HepG2 (cell line): ENCODE data around the gene SLC13A2. TPM values are rescaled to one million over a fixed set of nuclear protein-coding genes. Genes with fewer than 3 reads are reported as not detected.

Experiments
- ATAC-seq: fragments of 200-7000 bp; cut with Tn5 transposase; 3 replicates; pipeline ENCODE4 v1.9.1; 2020; ENCODE audit warnings: mild to moderate bottlenecking, moderate library complexity
- BruUV-seq: library from RNA; stranded (reverse); fragments of 400-500 nt; replicated peaks from 2 replicates; lab custom pipeline; 2021; lab: Mats Ljungman, UMichigan
- CTCF ChIA-PET: fragments of 300-600 bp; formaldehyde crosslinking; extraction: SDS; loops from one replicate; lab custom pipeline; 2021; ENCODE audit warnings: low total read pairs, inconsistent platforms, low intra/inter-chr PET ratio; lab: Yijun Ruan, JAX
- POLR2A ChIA-PET: fragments of 350-600 bp; sonication (Branson Sonifier 250); formaldehyde crosslinking; loops from one replicate; lab custom pipeline; 2020; ENCODE audit warnings: antibody characterized with exemption, inconsistent platforms; lab: Yijun Ruan, JAX
- DNase-seq: peaks from one replicate; pipeline ENCODE4 v3.0.0-alpha.2; 2015; ENCODE audit warnings: low spot score
- FAIRE-seq: peaks from 3 replicates; lab custom pipeline; 2011; peaks lifted over from hg19 to GRCh38; lab: Jason Lieb, UNC
- H2AFZ ChIP-seq: one replicate; pipeline ENCODE4 v1.6.1; 2011; ENCODE audit warnings: low read length, inconsistent platforms
- H3K27ac ChIP-seq: fragments of 300-600 bp; 3 replicates; pipeline ENCODE4 v1.8.0; 2011; ENCODE audit warnings: mixed run types, mild to moderate bottlenecking, mixed read lengths, low read length, inconsistent platforms; ENCODE audit not compliant: insufficient read depth; ENCODE audit errors: extremely low read length
- H3K27me3 ChIP-seq, 2 experiments: fragments of 200-600 bp in 1 of 2; 2 replicates in 1 of 2; 3 replicates in 1 of 2; pipeline versions ENCODE4 v1.6.0 to v1.8.0; 2011; ENCODE audit warnings: low read length in 2 of 2, mild to moderate bottlenecking in 2 of 2, moderate library complexity in 2 of 2, inconsistent platforms in 1 of 2; ENCODE audit not compliant: insufficient read depth in 2 of 2, control insufficient read depth in 1 of 2
- H3K36me3 ChIP-seq, 2 experiments: fragments of 200-600 bp in 1 of 2; replicated peaks in 1 of 2; 2 replicates in 1 of 2; 3 replicates in 1 of 2; pipeline versions ENCODE4 v1.5.1 to v1.8.0; 2011; ENCODE audit warnings: low read length in 2 of 2, inconsistent platforms in 1 of 2; ENCODE audit not compliant: insufficient read depth in 2 of 2, control insufficient read depth in 1 of 2
- H3K4me1 ChIP-seq: 2 replicates; pipeline ENCODE4 v1.5.1; 2012; ENCODE audit warnings: low read length, inconsistent platforms; ENCODE audit not compliant: insufficient read depth
- H3K4me2 ChIP-seq: 2 replicates; pipeline ENCODE4 v1.6.0; 2011; ENCODE audit warnings: low read depth, low read length, inconsistent platforms
- H3K4me3 ChIP-seq, 3 experiments: fragments of 200-600 bp in 1 of 3; sonication (generic), shearing (Covaris generic) in 1 of 3; replicated peaks in 1 of 3; 2 replicates each; pipeline ENCODE4 v1.5.1; 2011 to 2016; ENCODE audit warnings: low read length in 3 of 3, inconsistent platforms in 2 of 3, low read depth in 2 of 3, mild to moderate bottlenecking in 2 of 3, control low read depth in 1 of 3, mixed read lengths in 1 of 3; ENCODE audit not compliant: insufficient read depth in 1 of 3
- H3K79me2 ChIP-seq: one replicate; pipeline ENCODE4 v1.6.1; 2011; ENCODE audit warnings: low read length, inconsistent platforms; ENCODE audit not compliant: insufficient read depth
- H3K9ac ChIP-seq: 2 replicates; pipeline ENCODE4 v1.6.0; 2011; ENCODE audit warnings: mild to moderate bottlenecking, low read depth, low read length, inconsistent platforms; ENCODE audit not compliant: insufficient read depth
- H3K9me3 ChIP-seq: 2 replicates; pipeline ENCODE4 v1.5.1; 2012; ENCODE audit warnings: mild to moderate bottlenecking, low read length
- H4K20me1 ChIP-seq: 2 replicates; pipeline ENCODE4 v1.6.0; 2011; ENCODE audit warnings: inconsistent platforms, mild to moderate bottlenecking, low read length, moderate library complexity; ENCODE audit not compliant: insufficient read depth
- BCL3 ChIP-seq: sonication (generic); formaldehyde crosslinking; IDR thresholded peaks from 2 replicates; pipeline ENCODE4 v1.5.1; 2020; ENCODE audit warnings: mild to moderate bottlenecking, missing genetic modification reagents, moderate library complexity
- ETV5 ChIP-seq: IDR thresholded peaks from 2 replicates; pipeline ENCODE4 v1.6.1; 2018; ENCODE audit warnings: missing biosample characterization, missing genetic modification reagents, inconsistent platforms, borderline replicate concordance
- JUNB ChIP-seq: sonication (generic); formaldehyde crosslinking; IDR thresholded peaks from 2 replicates; pipeline ENCODE4 v1.8.0; 2022; ENCODE audit warnings: missing genetic modification reagents, mild to moderate bottlenecking, borderline replicate concordance
- MAFK ChIP-seq, 2 experiments: IDR thresholded peaks in 1 of 2; conservative IDR thresholded peaks in 1 of 2; 2 replicates each; pipeline ENCODE4 v1.6.1; 2011; ENCODE audit warnings: improper control_type of control experiment in 2 of 2, low read length in 2 of 2
- MED1 ChIP-seq: sonication (generic); formaldehyde crosslinking; IDR thresholded peaks from 2 replicates; pipeline ENCODE4 v1.4.0; 2020; ENCODE audit warnings: missing genetic modification reagents
- MTA3 ChIP-seq: sonication (generic); formaldehyde crosslinking; IDR thresholded peaks from 2 replicates; pipeline ENCODE4 v1.4.0; 2020; ENCODE audit warnings: missing genetic modification reagents
- NFE2L2 ChIP-seq: fragments of 150-350 bp; IDR thresholded peaks from 2 replicates; pipeline ENCODE4 v1.6.1; 2014; ENCODE audit warnings: low read length
- PAX8 ChIP-seq: sonication (generic); formaldehyde crosslinking; IDR thresholded peaks from 2 replicates; pipeline ENCODE4 v1.8.0; 2022; ENCODE audit warnings: mild to moderate bottlenecking, missing genetic modification reagents, borderline replicate concordance
- RARG ChIP-seq: sonication (generic); formaldehyde crosslinking; IDR thresholded peaks from 2 replicates; pipeline ENCODE4 v1.4.0; 2020; ENCODE audit warnings: low read depth, mild to moderate bottlenecking, missing genetic modification reagents
- SRSF9 ChIP-seq: fragments of 200-400 bp; formaldehyde crosslinking; IDR thresholded peaks from 2 replicates; pipeline ENCODE4 v1.6.1; 2018; ENCODE audit warnings: borderline replicate concordance, mild to moderate bottlenecking, low read depth, low read length; ENCODE audit not compliant: insufficient read depth, poor library complexity, severe bottlenecking
- TFAP4 ChIP-seq: sonication (generic); IDR thresholded peaks from 2 replicates; pipeline ENCODE4 v1.6.1; 2016; ENCODE audit warnings: low read depth, borderline replicate concordance
- ZBTB3 ChIP-seq: sonication (generic); formaldehyde crosslinking; IDR thresholded peaks from 2 replicates; pipeline ENCODE4 v1.4.0; 2020; ENCODE audit warnings: low read depth, mild to moderate bottlenecking, moderate library complexity, missing genetic modification reagents, borderline replicate concordance
- ZNF274 ChIP-seq: sonication (generic); formaldehyde crosslinking; IDR thresholded peaks from 2 replicates; pipeline ENCODE4 v1.5.1; 2020; ENCODE audit warnings: mild to moderate bottlenecking, missing genetic modification reagents
- ZNF282 ChIP-seq: fragments of 450-650 bp; IDR thresholded peaks from 2 replicates; pipeline ENCODE4 v1.6.1; 2018; ENCODE audit not compliant: partially characterized antibody
- ZNF564 ChIP-seq: sonication (generic); formaldehyde crosslinking; IDR thresholded peaks from 2 replicates; pipeline ENCODE4 v1.8.1; 2023; ENCODE audit warnings: mild to moderate bottlenecking, missing genetic modification reagents
- WGBS: methylation state at CpG from one replicate; pipeline ENCODE4 v1.1.6; 2017; ENCODE audit warnings: low lambda C conversion rate; 5-methylcytosine and 5-hydroxymethylcytosine counted together
- in situ Hi-C: cut with HindIII; loops from 2 replicates; pipeline ENCODE4 v1.10.0; 2017; ENCODE audit warnings: low pct_unique_long_range_greater_than_20kb; ENCODE audit not compliant: extremely low pct_ligation_motif_present
- intact Hi-C: fragments of 100-400 bp; cut with micrococcal nuclease; formaldehyde crosslinking; loops from one replicate; pipeline ENCODE4 v1.10.0; 2022; ENCODE audit not compliant: unreplicated experiment
- polyA plus RNA-seq, 8 experiments: library from polyadenylated mRNA; depleted of rRNA in 3 of 8; stranded (reverse) in 7 of 8; unstranded in 1 of 8; fragments of >200 nt; fragmentation: Illumina TruSeq in 4 of 8; extraction: Trizol in 4 of 8; gene quantifications; 2 replicates each; pipeline versions ENCODE4 v1.2.1 to v1.2.3, GENCODE V29; 2011 to 2016; ENCODE audit warnings: low read depth in 4 of 8, missing spikeins in 1 of 8, mixed read lengths in 1 of 8; ENCODE audit not compliant: insufficient read depth in 1 of 8
- total RNA-seq, 5 experiments: library from RNA; depleted of rRNA; stranded (reverse); fragments of >200 nt; fragmentation: Illumina TruSeq; extraction: Trizol; gene quantifications; 2 replicates each; pipeline ENCODE4 v1.2.3, GENCODE V29; 2016; ENCODE audit warnings: low read depth in 1 of 5

The SLC13A2 gene
- total and polyA plus RNA-seq, 2 of the 13 experiments (the other 11 are each of a cell fraction or from before 2014, with no cell fraction given): 0.07 TPM; not detected in 1

GRCh38 chr17:28519236-28519635 is 45.8 kb downstream of the SLC13A2 start:
- no peaks in the 10 kb centered on the region for H3K79me2 ChIP-seq
- 17% methylated on average over 4 of the region's 5 CpGs for WGBS
- no peak for TF ChIP-seq TFAP4
- TF ChIP-seq MTA3 (CRISPR knock-in tag): no peak
- TF ChIP-seq PAX8 (CRISPR knock-in tag): no peak
- no peak for TF ChIP-seq NFE2L2
- no peak for TF ChIP-seq ZNF564 (CRISPR knock-in tag)
- TF ChIP-seq MED1 (CRISPR knock-in tag): no peak
- TF ChIP-seq ZNF274: no peak
- TF ChIP-seq SRSF9: no peak
- TF ChIP-seq ETV5: no peak
- TF ChIP-seq ZBTB3 (CRISPR knock-in tag): no peak
- no peak for TF ChIP-seq ZNF282
- TF ChIP-seq JUNB (CRISPR knock-in tag): no peak
- TF ChIP-seq MAFK (conservative IDR thresholded peaks at IDR 0.05 in 1 of 2, IDR thresholded peaks at IDR 0.05 in 1 of 2; ENCODE audit: low read length in 2 of 2): no peak
- no peak for TF ChIP-seq RARG (CRISPR knock-in tag)
- TF ChIP-seq BCL3 (CRISPR knock-in tag): no peak
- TF ChIP-seq, all 625 proteins: peak for 0
- Histone ChIP-seq H3K27me3 (peaks cover 2 to 38% of the 10 kb centered on the region in 2 experiments; a peak in 4 of 5 replicates), H2AFZ (no peak overlapping the region), H3K4me3 (no peak overlapping the region), H3K36me3 (no peaks in the 10 kb centered on the region), H3K27ac (no peak overlapping the region), H3K4me1 (peaks cover 5% of the 10 kb centered on the region; the same call in 1 of the 2 replicates), H3K9ac (no peak overlapping the region), H3K4me2 (no peak overlapping the region), H3K9me3 (no peaks in the 10 kb centered on the region), H4K20me1 (no peaks in the 10 kb centered on the region)
- FAIRE-seq (no peak), ATAC-seq (no peak), DNase-seq (no peak)
- ChIA-PET POLR2A (no interaction called here), CTCF (no interaction called here)
- in situ Hi-C loops (no loop called here), intact Hi-C loops (no loop called here)
- no TSS peak for BruUV-seq
